Measurements from ENCODE around the gene TPP1.

Gene TPP1

GRCh38 chr11:6628526-6628925, 9.3 kb upstream of the TPP1 start:
- no peak for DNase-seq (ENCODE audit: low read depth)
- no peak overlapping the region for H3K4me3 ChIP-seq (ENCODE audit: low read length)
- TF ChIP-seq CTCF (conservative IDR thresholded peaks at IDR 0.05; ENCODE audit: low read length), result no peak

GRCh38 chr11:6627762-6628241, 8.6 kb upstream of the TPP1 start:
- no peak for TF ChIP-seq CTCF (conservative IDR thresholded peaks at IDR 0.05; ENCODE audit: low read length)
- DNase-seq (ENCODE audit: low read depth), result no peak
- no peak overlapping the region for H3K4me3 ChIP-seq (ENCODE audit: low read length)

GRCh38 chr11:6626971-6627761, 7.9 kb upstream of the TPP1 start:
- no peak for TF ChIP-seq CTCF (conservative IDR thresholded peaks at IDR 0.05; ENCODE audit: low read length)
- no peak for DNase-seq (ENCODE audit: low read depth)
- no peak overlapping the region for H3K4me3 ChIP-seq (ENCODE audit: low read length)

- no peak for DNase-seq (ENCODE audit: low read depth)
- H3K4me3 ChIP-seq (ENCODE audit: low read length), result no peak overlapping the region
- no peak for TF ChIP-seq CTCF (conservative IDR thresholded peaks at IDR 0.05; ENCODE audit: low read length)
These were observed 6.7 kb upstream of the TPP1 start for GRCh38 chr11:6625832-6626420.

- DNase-seq (ENCODE audit: low read depth), result no peak
- TF ChIP-seq CTCF (conservative IDR thresholded peaks at IDR 0.05; ENCODE audit: low read length), result no peak
- no peak overlapping the region for H3K4me3 ChIP-seq (ENCODE audit: low read length)
These were observed 6.1 kb upstream of the TPP1 start for GRCh38 chr11:6625156-6625831.

GRCh38 chr11:6623391-6624363, 4.5 kb upstream of the TPP1 start:
- TF ChIP-seq CTCF (conservative IDR thresholded peaks at IDR 0.05; ENCODE audit: low read length), result no peak
- no peak for DNase-seq (ENCODE audit: low read depth)

More at GRCh38 chr11:6623391-6624363, 4.5 kb upstream of the TPP1 start:
- no peak overlapping the region for H3K4me3 ChIP-seq (ENCODE audit: low read length)

Data from AG10803 (cell line).